H9 (cell line): ENCODE results near the gene MRPL36. TPM values are rescaled to one million over a fixed set of nuclear protein-coding genes. Genes with fewer than 3 reads are reported as not detected.

Experiments used
- DNase-seq: peaks from one replicate; pipeline ENCODE4 v3.0.0-alpha.2; 2017
- H2AFZ ChIP-seq: one replicate; pipeline ENCODE4 v1.6.1; 2013; ENCODE audit warnings: mild to moderate bottlenecking, low read length, control low read depth, moderate library complexity
- H2AK5ac ChIP-seq: 2 replicates; pipeline ENCODE4 v1.6.1; 2013; ENCODE audit warnings: low read length, control low read depth, mixed read lengths; ENCODE audit not compliant: insufficient read length
- H2BK120ac ChIP-seq: one replicate; pipeline ENCODE4 v1.6.1; 2013; ENCODE audit warnings: low read depth, mild to moderate bottlenecking, low read length, control low read depth, inconsistent platforms; ENCODE audit not compliant: poor library complexity, severe bottlenecking
- H2BK12ac ChIP-seq: 2 replicates; pipeline ENCODE4 v1.6.1; 2013; ENCODE audit warnings: low read length, control low read depth, mixed read lengths, low read depth; ENCODE audit not compliant: insufficient read length
- H2BK15ac ChIP-seq: 2 replicates; pipeline ENCODE4 v1.6.1; 2013; ENCODE audit warnings: low read depth, low read length, control low read depth
- H2BK20ac ChIP-seq: one replicate; pipeline ENCODE4 v1.6.1; 2013; ENCODE audit warnings: low read depth, mild to moderate bottlenecking, low read length, control low read depth, inconsistent platforms; ENCODE audit not compliant: poor library complexity, severe bottlenecking
- H2BK5ac ChIP-seq: 2 replicates; pipeline ENCODE4 v1.6.1; 2013; ENCODE audit warnings: low read length, control low read depth, mixed read lengths; ENCODE audit not compliant: insufficient read length
- H3K14ac ChIP-seq: 2 replicates; pipeline ENCODE4 v1.6.1; 2013; ENCODE audit warnings: low read length, control low read depth; ENCODE audit not compliant: insufficient read depth
- H3K18ac ChIP-seq: 2 replicates; pipeline ENCODE4 v1.6.1; 2013; ENCODE audit warnings: low read depth, mild to moderate bottlenecking, mixed read lengths, low read length, control low read depth; ENCODE audit not compliant: insufficient read length
- H3K23ac ChIP-seq: 2 replicates; pipeline ENCODE4 v1.6.1; 2013; ENCODE audit warnings: low read length, control low read depth, mixed read lengths, low read depth; ENCODE audit not compliant: insufficient read length
- H3K23me2 ChIP-seq: 2 replicates; pipeline ENCODE4 v1.6.1; 2013; ENCODE audit warnings: low read depth, mild to moderate bottlenecking, mixed read lengths, low read length, control low read depth; ENCODE audit not compliant: insufficient read length, poor library complexity, severe bottlenecking
- H3K27ac ChIP-seq: 2 replicates; pipeline ENCODE4 v1.5.1; 2013; ENCODE audit warnings: low read length, control low read depth, mixed read lengths, low read depth; ENCODE audit not compliant: insufficient read length
- H3K27me3 ChIP-seq: 2 replicates; pipeline ENCODE4 v1.6.1; 2013; ENCODE audit warnings: low read length, control low read depth, inconsistent platforms; ENCODE audit not compliant: insufficient read depth
- H3K4ac ChIP-seq: 2 replicates; pipeline ENCODE4 v1.6.1; 2013; ENCODE audit warnings: low read depth, mild to moderate bottlenecking, control low read depth, inconsistent platforms, low read length, moderate library complexity
- H3K4me1 ChIP-seq: 2 replicates; pipeline ENCODE4 v1.6.1; 2013; ENCODE audit warnings: low read length, control low read depth, inconsistent platforms; ENCODE audit not compliant: insufficient read depth
- H3K4me2 ChIP-seq: 2 replicates; pipeline ENCODE4 v1.6.1; 2013; ENCODE audit warnings: low read length, control low read depth, mixed read lengths; ENCODE audit not compliant: insufficient read length, insufficient read depth
- H3K56ac ChIP-seq: 2 replicates; pipeline ENCODE4 v1.6.1; 2013; ENCODE audit warnings: low read depth, mild to moderate bottlenecking, mixed read lengths, low read length, control low read depth; ENCODE audit not compliant: insufficient read length
- H3K79me1 ChIP-seq: 2 replicates; pipeline ENCODE4 v1.6.1; 2013; ENCODE audit warnings: low read depth, mild to moderate bottlenecking, moderate library complexity, low read length, control low read depth, inconsistent platforms; ENCODE audit not compliant: insufficient read depth, poor library complexity, severe bottlenecking
- H3K79me2 ChIP-seq: 2 replicates; pipeline ENCODE4 v1.6.1; 2013; ENCODE audit warnings: low read length, control low read depth, inconsistent platforms; ENCODE audit not compliant: insufficient read depth
- H3K9ac ChIP-seq: 2 replicates; pipeline ENCODE4 v1.6.1; 2013; ENCODE audit warnings: low read length, control low read depth, mixed read lengths; ENCODE audit not compliant: insufficient read length; ENCODE audit errors: extremely low read depth
- H3K9me3 ChIP-seq: one replicate; pipeline ENCODE4 v1.6.1; 2013; ENCODE audit warnings: low read depth, low read length, inconsistent platforms; ENCODE audit not compliant: control insufficient read depth
- H3T11ph ChIP-seq: one replicate; pipeline ENCODE4 v1.6.1; 2013; ENCODE audit warnings: mild to moderate bottlenecking, low read length, control low read depth, inconsistent platforms
- H4K20me1 ChIP-seq: one replicate; pipeline ENCODE4 v1.6.1; 2013; ENCODE audit not compliant: control insufficient read depth, insufficient read length, insufficient read depth
- H4K5ac ChIP-seq: 2 replicates; pipeline ENCODE4 v1.6.1; 2013; ENCODE audit warnings: low read depth, mild to moderate bottlenecking, mixed read lengths, low read length, control low read depth; ENCODE audit not compliant: insufficient read length
- H4K8ac ChIP-seq: replicated peaks from 2 replicates; pipeline ENCODE4 v1.6.1; 2013; ENCODE audit warnings: low read length, control low read depth, mixed read lengths, low read depth; ENCODE audit not compliant: insufficient read length
- H4K91ac ChIP-seq: 2 replicates; pipeline ENCODE4 v1.6.1; 2013; ENCODE audit warnings: low read depth, mild to moderate bottlenecking, moderate library complexity, mixed read lengths, low read length, control low read depth; ENCODE audit not compliant: insufficient read length
- H3K27ac Mint-ChIP-seq, 3 experiments: 2 replicates in 2 of 3; 3 replicates in 1 of 3; pipeline ENCODE4 v1.8.0; 2020 to 2021; ENCODE audit warnings: mixed read lengths in 3 of 3, mild to moderate bottlenecking in 1 of 3, moderate library complexity in 1 of 3
- H3K27me3 Mint-ChIP-seq: 2 replicates; pipeline ENCODE4 v1.8.0; 2021; ENCODE audit warnings: low read depth, mild to moderate bottlenecking, moderate library complexity, mixed read lengths
- H3K36me3 Mint-ChIP-seq, 3 experiments: 2 replicates in 2 of 3; 3 replicates in 1 of 3; pipeline ENCODE4 v1.8.0; 2020 to 2021; ENCODE audit warnings: low read depth in 3 of 3, mixed read lengths in 3 of 3; ENCODE audit not compliant: insufficient read depth in 1 of 3
- H3K4me1 Mint-ChIP-seq, 2 experiments: 2 replicates each; pipeline ENCODE4 v1.8.0; 2020; ENCODE audit warnings: mixed read lengths in 2 of 2
- H3K4me3 Mint-ChIP-seq, 2 experiments: 2 replicates in 1 of 2; 3 replicates in 1 of 2; pipeline ENCODE4 v1.8.0; 2020 to 2021; ENCODE audit warnings: mild to moderate bottlenecking in 2 of 2, mixed read lengths in 2 of 2, moderate library complexity in 1 of 2
- H3K9me3 Mint-ChIP-seq, 2 experiments: 2 replicates in 1 of 2; 3 replicates in 1 of 2; pipeline ENCODE4 v1.8.0; 2020; ENCODE audit warnings: mild to moderate bottlenecking in 2 of 2, mixed read lengths in 2 of 2, moderate library complexity in 1 of 2
- WGBS: extraction: QIAGEN DNeasy Blood & Tissue Kit; methylation state at CpG from one replicate; pipeline ENCODE4 v1.1.7; 2013; ENCODE audit warnings: missing lambda C conversion rate, low lambda C conversion rate, mixed read lengths; ENCODE audit not compliant: insufficient read length; ENCODE audit errors: extremely low coverage; 5-methylcytosine and 5-hydroxymethylcytosine counted together
- total RNA-seq: library from RNA; stranded (reverse); gene quantifications from 2 replicates; pipeline ENCODE4 v1.2.1, GENCODE V29; 2021
- TF ChIP-seq, protein P1 (sequence below): fragments of 200-600 bp; sonication (generic); conservative IDR thresholded peaks from 3 replicates; pipeline ENCODE4 v1.8.0; 2021; ENCODE audit warnings: antibody characterized with exemption, mild to moderate bottlenecking

The MRPL36 gene
- total RNA-seq, 1 experiment from 2014 or later: 67.3 TPM

DNA sequence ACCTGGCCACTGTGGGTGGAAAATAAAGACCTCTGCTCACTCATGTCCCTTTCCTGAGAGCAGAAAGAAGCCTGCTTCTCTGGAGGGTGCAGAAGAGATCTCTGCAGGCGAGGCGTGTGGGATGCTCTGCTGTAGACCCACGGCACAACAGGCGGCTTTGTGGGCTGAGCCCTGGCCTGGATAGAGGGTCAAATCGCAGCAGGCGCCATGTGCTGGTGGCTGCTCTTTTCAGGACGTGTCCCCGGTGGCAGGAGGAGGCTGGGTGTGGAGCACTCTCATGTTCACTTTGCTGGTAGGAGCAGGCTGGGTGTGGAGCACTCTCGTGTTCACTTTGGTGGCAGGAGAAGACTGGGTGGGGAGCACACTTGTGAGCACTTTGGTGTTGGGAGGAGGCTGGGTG, 48.0 kb upstream of the MRPL36 start:
- no peak overlapping the region for H3K4me3 Mint-ChIP-seq
- no peak overlapping the region for H2BK5ac ChIP-seq

More for the DNA sequence above, 48.0 kb upstream of the MRPL36 start:
- no peak overlapping the region for H2BK20ac ChIP-seq
- no peaks in the 10 kb centered on the region for H4K20me1 ChIP-seq
- Mint-ChIP-seq H3K9me3 (no peaks in the 10 kb centered on the region), H3K27ac (no peak overlapping the region), H3K27me3 (peaks cover 58% of the 10 kb centered on the region), H3K36me3 (no peaks in the 10 kb centered on the region; a peak in 1 of 7 replicates), H3K4me1 (peaks cover 10 to 17% of the 10 kb centered on the region in 2 experiments)
- H3K4ac ChIP-seq: no peak overlapping the region
- H2AFZ ChIP-seq: no peak overlapping the region
- no peaks in the 10 kb centered on the region for H3K79me1 ChIP-seq
- no peak overlapping the region; the same call in 1 of the 2 replicates for H3K14ac ChIP-seq
- H2AK5ac ChIP-seq: no peak overlapping the region
- peaks cover 3% of the 10 kb centered on the region; the same call in 1 of the 2 replicates for H3K4me1 ChIP-seq
- no peak overlapping the region for H3K27ac ChIP-seq
- TF ChIP-seq, protein P1, sequence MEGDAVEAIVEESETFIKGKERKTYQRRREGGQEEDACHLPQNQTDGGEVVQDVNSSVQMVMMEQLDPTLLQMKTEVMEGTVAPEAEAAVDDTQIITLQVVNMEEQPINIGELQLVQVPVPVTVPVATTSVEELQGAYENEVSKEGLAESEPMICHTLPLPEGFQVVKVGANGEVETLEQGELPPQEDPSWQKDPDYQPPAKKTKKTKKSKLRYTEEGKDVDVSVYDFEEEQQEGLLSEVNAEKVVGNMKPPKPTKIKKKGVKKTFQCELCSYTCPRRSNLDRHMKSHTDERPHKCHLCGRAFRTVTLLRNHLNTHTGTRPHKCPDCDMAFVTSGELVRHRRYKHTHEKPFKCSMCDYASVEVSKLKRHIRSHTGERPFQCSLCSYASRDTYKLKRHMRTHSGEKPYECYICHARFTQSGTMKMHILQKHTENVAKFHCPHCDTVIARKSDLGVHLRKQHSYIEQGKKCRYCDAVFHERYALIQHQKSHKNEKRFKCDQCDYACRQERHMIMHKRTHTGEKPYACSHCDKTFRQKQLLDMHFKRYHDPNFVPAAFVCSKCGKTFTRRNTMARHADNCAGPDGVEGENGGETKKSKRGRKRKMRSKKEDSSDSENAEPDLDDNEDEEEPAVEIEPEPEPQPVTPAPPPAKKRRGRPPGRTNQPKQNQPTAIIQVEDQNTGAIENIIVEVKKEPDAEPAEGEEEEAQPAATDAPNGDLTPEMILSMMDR: no peak
- H3K23me2 ChIP-seq: peaks cover 8% of the 10 kb centered on the region
- WGBS: no CpG with 5 or more reads among the region's 9 CpGs
- no peaks in the 10 kb centered on the region for H3K79me2 ChIP-seq
- no peak overlapping the region for H3K23ac ChIP-seq
- peaks cover 31% of the 10 kb centered on the region; the same call in 1 of the 2 replicates for H3K27me3 ChIP-seq
- H3K9me3 ChIP-seq: no peaks in the 10 kb centered on the region
- H3K56ac ChIP-seq: no peak overlapping the region
- H2BK12ac ChIP-seq: no peak overlapping the region
- H4K5ac ChIP-seq: no peak overlapping the region
- H3T11ph ChIP-seq: no peak overlapping the region
- H3K9ac ChIP-seq: no peak overlapping the region
- H2BK15ac ChIP-seq: no peak overlapping the region
- H2BK120ac ChIP-seq: no peak overlapping the region
- no peak for DNase-seq
- H4K91ac ChIP-seq: no peak overlapping the region
- no peak overlapping the region for H4K8ac ChIP-seq
- no peak overlapping the region for H3K4me2 ChIP-seq
- H3K18ac ChIP-seq: no peak overlapping the region
